OCI-LY7 (cell line): ENCODE data around the gene ZBTB40. TPM values are rescaled to one million over a fixed set of nuclear protein-coding genes. Genes with fewer than 3 reads are reported as not detected.

Experiments
- BruUV-seq: library from RNA; stranded (reverse); fragments of 400-500 nt; replicated peaks from 2 replicates; lab custom pipeline; 2021; lab: Mats Ljungman, UMichigan
- CTCF ChIA-PET: fragments of 300-600 bp; sonication (Branson Sonifier 250); formaldehyde crosslinking; loops from one replicate; lab custom pipeline; 2022; ENCODE audit warnings: antibody characterized with exemption; ENCODE audit not compliant: unreplicated experiment; lab: Charles Lee
- POLR2A ChIA-PET: fragments of 300-600 bp; sonication (Branson Sonifier 250); formaldehyde crosslinking; loops from one replicate; lab custom pipeline; 2022; ENCODE audit warnings: antibody characterized with exemption; lab: Charles Lee
- DNase-seq: peaks from one replicate; pipeline ENCODE4 v3.0.0-alpha.2; 2015; ENCODE audit warnings: low spot score
- H2AFZ ChIP-seq: fragments of 200-600 bp; sonication (generic), shearing (Covaris generic); 2 replicates; pipeline ENCODE4 v1.6.1; 2014; ENCODE audit warnings: mild to moderate bottlenecking, antibody characterized with exemption, low read length, moderate library complexity
- H3K27ac ChIP-seq: fragments of 200-600 bp; sonication (generic); 2 replicates; pipeline ENCODE4 v1.5.1; 2014; ENCODE audit warnings: mixed run types, low read depth, mild to moderate bottlenecking, moderate library complexity, low read length, inconsistent platforms; ENCODE audit not compliant: poor library complexity, severe bottlenecking
- H3K36me3 ChIP-seq: fragments of 200-600 bp; sonication (generic); 2 replicates; pipeline ENCODE4 v1.6.1; 2014; ENCODE audit warnings: mild to moderate bottlenecking, antibody characterized with exemption, low read length, moderate library complexity, mixed read lengths; ENCODE audit not compliant: insufficient read depth
- H3K4me1 ChIP-seq: fragments of 200-600 bp; sonication (generic); 2 replicates; pipeline ENCODE4 v1.5.1; 2014; ENCODE audit warnings: mild to moderate bottlenecking, low read length; ENCODE audit not compliant: insufficient read depth, poor library complexity, severe bottlenecking
- H3K4me2 ChIP-seq: fragments of 200-600 bp; sonication (generic); 2 replicates; pipeline ENCODE4 v1.6.1; 2014; ENCODE audit warnings: mild to moderate bottlenecking, low read length
- H3K4me3 ChIP-seq: fragments of 200-600 bp; sonication (generic); 2 replicates; pipeline ENCODE4 v1.5.1; 2014; ENCODE audit warnings: mild to moderate bottlenecking, low read depth, low read length; ENCODE audit not compliant: poor library complexity, severe bottlenecking
- H3K79me2 ChIP-seq: fragments of 200-600 bp; sonication (generic); 2 replicates; pipeline ENCODE4 v1.6.1; 2016; ENCODE audit warnings: low read depth, mild to moderate bottlenecking, low read length, moderate library complexity, mixed read lengths; ENCODE audit not compliant: insufficient read depth
- H3K9me2 ChIP-seq: fragments of 200-600 bp; sonication (generic); 2 replicates; pipeline ENCODE4 v1.6.1; 2016; ENCODE audit warnings: mild to moderate bottlenecking, low read length, mixed read lengths; ENCODE audit not compliant: insufficient read depth
- H3K9me3 ChIP-seq: fragments of 200-600 bp; sonication (generic); 2 replicates; pipeline ENCODE4 v1.6.1; 2014; ENCODE audit warnings: mild to moderate bottlenecking, mixed run types, low read length, mixed read lengths
- H4K20me1 ChIP-seq: fragments of 200-600 bp; sonication (generic); 2 replicates; pipeline ENCODE4 v1.6.1; 2014; ENCODE audit warnings: mild to moderate bottlenecking, antibody characterized with exemption, low read length, moderate library complexity, mixed read lengths; ENCODE audit not compliant: insufficient read depth
- CTCF ChIP-seq: fragments of 200-600 bp; sonication (generic); conservative IDR thresholded peaks from 2 replicates; pipeline ENCODE4 v1.5.1; 2014; ENCODE audit warnings: mild to moderate bottlenecking, antibody characterized with exemption, low read length, moderate library complexity, mixed read lengths
- EZH2phosphoT487 ChIP-seq: fragments of 200-600 bp; sonication (generic); IDR thresholded peaks from 2 replicates; pipeline ENCODE4 v1.6.1; 2018; ENCODE audit warnings: low read depth, borderline replicate concordance, mild to moderate bottlenecking, mixed run types, antibody characterized with exemption, low read length, moderate library complexity, mixed read lengths
- intact Hi-C: fragments of 100-400 bp; cut with micrococcal nuclease; formaldehyde crosslinking; loops from one replicate; pipeline ENCODE4 v1.10.0; 2022; ENCODE audit not compliant: unreplicated experiment
- total RNA-seq, 2 experiments: library from RNA; depleted of rRNA in 1 of 2; stranded (reverse); fragments of >200 nt in 1 of 2; shearing (Covaris generic) in 1 of 2; gene quantifications; 2 replicates each; pipeline ENCODE4 v1.2.3, GENCODE V29; 2014 to 2022

Gene ZBTB40
- total RNA-seq, 2 experiments from 2014 or later: 16.6 to 17.3 TPM

DNA sequence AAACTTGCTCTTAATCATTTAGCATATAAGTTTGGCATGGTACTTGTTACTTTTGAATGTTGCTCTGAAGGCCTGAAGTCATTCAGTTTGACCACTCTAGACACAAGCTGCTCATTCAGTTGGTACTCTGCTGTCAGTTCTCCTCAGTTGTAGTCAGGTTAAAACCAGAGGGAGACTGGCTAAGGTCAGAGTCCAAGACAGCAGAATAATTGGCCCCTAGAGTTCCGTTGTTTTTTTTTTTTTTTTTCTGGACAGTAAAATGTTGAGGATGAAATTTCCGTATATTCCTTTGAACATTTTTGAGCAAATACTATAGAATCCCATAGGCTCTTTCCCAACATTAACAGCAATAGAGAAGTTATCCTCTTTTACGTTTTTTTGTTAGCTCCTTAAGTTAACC is 9.4 kb downstream of the ZBTB40 start:
- Histone ChIP-seq H3K4me2 (no peak overlapping the region), H4K20me1 (no peaks in the 10 kb centered on the region; the same call in 1 of the 2 replicates), H3K27ac (no peak overlapping the region), H3K9me3 (peaks cover 10% of the 10 kb centered on the region; the same call in 1 of the 2 replicates), H2AFZ (no peak overlapping the region), H3K4me1 (peaks cover 11% of the 10 kb centered on the region), H3K4me3 (no peak overlapping the region), H3K79me2 (peaks cover 11% of the 10 kb centered on the region; the same call in 1 of the 2 replicates), H3K36me3 (no peaks in the 10 kb centered on the region), H3K9me2 (no peaks in the 10 kb centered on the region; the same call in 1 of the 2 replicates)
- no TSS peak for BruUV-seq
- no peak for DNase-seq
- CTCF ChIA-PET: interaction anchor here (0.9 kb wide), 1 partner anchor 10 kb away, joined by 3 read pairs; no protein-coding TSS in a partner anchor
- POLR2A ChIA-PET: interaction anchor here (0.8 kb wide), 1 partner anchor 21 kb away, joined by 6 read pairs; no protein-coding TSS in a partner anchor
- TF ChIP-seq EZH2phosphoT487: no peak
- TF ChIP-seq CTCF: no peak
- intact Hi-C loops: no loop called here

GRCh38 chr1:22461678-22462527 is 10.3 kb downstream of the ZBTB40 start:
- no TSS peak for BruUV-seq
- Histone ChIP-seq H3K9me3 (peaks cover 10% of the 10 kb centered on the region; the same call in 1 of the 2 replicates), H3K27ac (no peak overlapping the region), H4K20me1 (no peaks in the 10 kb centered on the region; the same call in 1 of the 2 replicates), H2AFZ (no peak overlapping the region), H3K4me1 (peaks cover 11% of the 10 kb centered on the region), H3K9me2 (no peaks in the 10 kb centered on the region; the same call in 1 of the 2 replicates), H3K79me2 (peaks cover 11% of the 10 kb centered on the region; the same call in 1 of the 2 replicates), H3K36me3 (no peaks in the 10 kb centered on the region), H3K4me2 (no peak overlapping the region), H3K4me3 (no peak overlapping the region)
- intact Hi-C loops: no loop called here
- TF ChIP-seq CTCF (no peak), EZH2phosphoT487 (no peak)
- ChIA-PET CTCF (interaction anchor here (0.9 kb wide), 1 partner anchor 9 kb away, joined by 3 read pairs; no protein-coding TSS in a partner anchor), POLR2A (interaction anchor here (0.8 kb wide), 1 partner anchor 20 kb away, joined by 6 read pairs; no protein-coding TSS in a partner anchor)
- no peak for DNase-seq
